GM18870 (cell line): Measurements from ENCODE around the gene TUSC7.

Experiments
- ATAC-seq: cut with Tn5 transposase; IDR thresholded peaks from one replicate; pipeline ENCODE4 v1.9.1; 2021; ENCODE audit warnings: moderate library complexity; ENCODE audit not compliant: unreplicated experiment

Gene TUSC7

DNA sequence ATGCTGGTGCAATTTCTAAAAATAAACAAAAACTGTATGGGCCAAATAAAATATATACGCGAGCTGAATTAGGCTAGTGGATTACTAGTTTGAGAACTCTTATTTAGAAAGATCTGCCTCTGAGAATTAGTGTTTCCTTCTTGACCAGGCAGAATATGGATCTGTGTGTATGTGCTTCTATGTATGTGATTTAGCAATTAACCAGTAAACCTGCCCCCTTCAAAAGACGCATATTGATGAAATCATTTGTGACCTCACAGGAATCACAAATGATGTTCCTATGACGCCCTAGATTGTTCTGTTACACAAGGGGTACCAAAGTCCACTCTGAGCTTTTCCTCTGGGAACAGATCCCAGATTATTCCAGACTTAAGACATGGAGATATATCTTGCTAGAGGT, at the start of gene TUSC7:
Gene TUSC7 (plus strand): TSS at position 301 of the 400 bp plus-strand sequence.
- ATAC-seq, result no peak

DNA sequence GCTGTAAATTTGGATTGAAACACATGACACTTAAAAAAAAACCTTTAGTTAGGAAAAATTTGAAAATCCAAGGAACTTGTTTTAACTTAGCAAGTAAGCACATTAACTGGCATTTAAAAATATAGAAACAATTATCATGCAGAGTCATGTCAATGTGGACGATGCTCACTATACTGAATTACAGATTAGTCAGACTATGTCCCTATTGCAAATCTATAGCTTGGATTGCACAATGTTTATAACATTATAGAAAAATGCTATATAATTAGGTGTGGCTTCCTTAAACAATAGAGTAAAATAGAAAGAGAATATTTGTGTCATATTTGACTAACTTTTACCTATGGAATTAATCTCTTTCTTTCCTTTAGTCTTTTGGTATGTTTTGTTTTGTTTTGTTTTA, 48.4 kb upstream of the TUSC7 start:
- ATAC-seq, result no peak

DNA sequence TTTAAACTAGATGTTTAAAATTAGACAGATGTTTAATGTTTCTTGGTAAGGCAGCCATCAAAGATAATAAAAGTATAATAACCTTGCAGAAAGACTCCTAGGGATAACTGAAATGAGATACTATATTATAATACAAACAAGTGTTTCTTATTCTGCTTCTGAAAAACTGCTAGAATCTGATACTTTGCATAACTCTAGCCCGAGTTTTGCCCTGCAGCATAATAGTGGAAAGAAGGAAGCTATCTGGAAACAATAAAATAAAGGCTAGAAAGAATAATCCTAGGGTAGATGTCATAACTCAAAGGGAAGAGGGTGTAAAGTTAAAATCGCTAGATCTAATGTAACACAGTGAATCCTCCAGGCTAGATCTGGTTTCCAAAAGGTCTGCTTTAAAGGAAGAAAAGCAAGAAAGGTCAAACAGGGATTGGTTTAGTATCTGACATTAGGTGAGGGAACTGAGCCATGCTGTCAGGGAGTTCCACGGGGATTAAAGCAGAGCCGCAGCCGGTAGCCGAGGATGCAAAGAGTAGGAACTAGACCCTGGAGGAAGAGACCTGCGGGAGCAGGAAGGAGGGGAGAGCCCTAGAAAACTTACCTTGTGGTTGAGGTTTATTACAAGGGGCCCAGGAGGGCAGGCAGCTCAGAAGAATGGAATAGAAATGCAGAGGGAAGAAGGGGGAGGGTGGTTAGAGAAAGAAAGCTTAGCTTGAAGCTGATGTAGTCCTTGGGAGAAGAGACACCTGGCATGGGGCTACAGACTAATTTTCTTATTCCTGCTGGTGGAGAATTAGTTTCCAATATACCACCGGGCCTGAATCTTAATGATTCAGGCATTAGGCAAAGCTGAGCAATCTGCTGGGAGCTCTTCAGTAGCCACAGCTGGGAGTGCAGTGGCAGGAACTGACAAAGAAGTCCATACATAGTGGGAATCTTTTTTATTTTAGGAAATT, 46.1 kb upstream of the TUSC7 start:
- ATAC-seq, result no peak

DNA sequence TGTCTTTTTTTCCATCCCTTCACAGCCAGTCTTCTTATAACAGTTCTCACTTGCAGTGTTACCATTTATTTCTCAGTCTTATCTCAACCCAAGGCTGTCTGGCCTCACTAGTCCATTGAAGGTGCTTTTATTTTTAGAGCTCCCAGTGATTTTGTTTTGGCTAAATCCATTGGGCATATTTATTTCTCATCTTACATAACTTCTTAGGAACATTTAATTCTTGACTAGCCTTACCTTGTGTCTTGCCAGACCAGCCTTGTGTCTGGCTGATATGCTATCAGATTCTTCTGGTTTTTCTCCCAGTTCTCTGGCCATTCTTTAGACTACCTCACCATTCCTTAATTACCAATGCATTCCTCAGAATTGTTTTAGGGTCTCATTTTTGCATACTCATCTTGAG, 42.3 kb upstream of the TUSC7 start:
- no peak for ATAC-seq

DNA sequence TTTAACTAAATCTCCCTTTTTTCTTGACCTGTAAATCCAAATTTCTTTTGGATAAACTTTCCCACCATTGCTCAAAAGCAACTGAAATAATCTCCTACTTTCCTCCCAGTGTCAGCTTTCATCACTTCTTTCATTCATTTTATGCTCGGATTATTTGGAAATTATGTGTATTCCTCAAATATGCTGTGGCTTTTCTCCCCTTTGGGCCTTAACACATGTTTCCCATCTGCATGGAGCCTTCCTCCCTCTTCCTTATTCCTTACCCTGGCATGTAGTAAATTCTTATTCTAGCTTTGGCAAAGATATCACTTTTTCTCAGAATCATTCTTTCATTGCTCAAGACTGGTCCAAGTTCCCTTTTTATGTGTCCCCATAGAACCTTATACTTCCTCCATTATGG, 41.8 kb upstream of the TUSC7 start:
- ATAC-seq, result no peak

DNA sequence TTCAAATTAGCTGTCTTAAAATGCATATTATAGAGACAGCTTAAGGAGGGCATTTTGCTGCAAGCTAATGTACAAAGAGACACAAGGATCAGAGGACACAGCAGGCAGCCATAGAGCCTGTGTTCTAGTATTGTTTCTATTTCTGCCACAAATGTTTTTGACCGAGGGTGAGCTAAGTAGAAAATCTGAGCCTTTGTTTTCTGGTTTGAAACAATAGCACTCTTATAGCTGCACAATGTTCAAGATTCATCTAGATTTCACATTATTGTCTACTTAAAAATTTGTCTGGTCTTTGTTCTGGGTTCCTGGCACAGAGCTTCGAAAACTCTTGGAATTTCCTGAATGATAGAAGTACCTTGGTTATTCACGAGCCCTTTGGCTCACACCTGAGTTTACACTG, 40.0 kb upstream of the TUSC7 start:
- no peak for ATAC-seq

DNA sequence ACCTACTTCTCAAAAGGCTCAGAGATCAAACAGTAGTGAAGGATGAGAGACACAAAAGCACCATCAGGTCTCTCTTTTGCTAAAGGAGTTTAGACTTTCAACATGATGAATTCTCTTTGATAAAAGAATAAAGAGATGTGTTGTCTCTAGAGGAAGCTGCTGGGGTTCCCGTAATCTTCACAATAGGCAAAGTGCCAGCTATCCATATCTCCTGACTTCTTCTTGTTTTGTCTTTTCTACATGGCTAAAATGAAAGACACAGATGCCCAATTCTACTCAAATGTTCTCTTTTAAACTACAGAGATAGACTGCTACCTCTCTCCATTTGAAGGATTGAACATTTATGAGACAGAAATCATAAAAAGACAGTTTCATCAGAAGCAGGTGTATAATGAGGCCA, 38.4 kb upstream of the TUSC7 start:
- ATAC-seq, result no peak

DNA sequence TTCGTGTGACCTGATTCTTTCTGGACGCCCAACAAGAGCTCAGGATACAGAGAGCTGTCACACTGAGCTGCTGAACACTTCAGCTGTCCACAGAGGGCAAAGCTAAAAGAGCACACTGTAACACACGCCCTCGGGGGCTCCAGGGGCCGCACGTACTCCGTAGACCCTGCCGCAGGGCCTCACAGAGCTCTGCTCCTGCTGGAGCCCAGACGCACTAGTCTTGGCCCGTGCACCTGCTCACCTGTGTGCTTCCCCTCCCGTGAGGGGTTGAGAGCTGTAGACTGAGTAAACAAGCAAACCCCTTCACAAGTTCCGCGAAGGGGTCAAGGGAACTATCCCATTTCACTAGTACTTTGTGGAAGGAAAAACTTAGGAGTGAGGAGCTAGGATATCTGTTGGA, 30.7 kb upstream of the TUSC7 start:
- no peak for ATAC-seq

DNA sequence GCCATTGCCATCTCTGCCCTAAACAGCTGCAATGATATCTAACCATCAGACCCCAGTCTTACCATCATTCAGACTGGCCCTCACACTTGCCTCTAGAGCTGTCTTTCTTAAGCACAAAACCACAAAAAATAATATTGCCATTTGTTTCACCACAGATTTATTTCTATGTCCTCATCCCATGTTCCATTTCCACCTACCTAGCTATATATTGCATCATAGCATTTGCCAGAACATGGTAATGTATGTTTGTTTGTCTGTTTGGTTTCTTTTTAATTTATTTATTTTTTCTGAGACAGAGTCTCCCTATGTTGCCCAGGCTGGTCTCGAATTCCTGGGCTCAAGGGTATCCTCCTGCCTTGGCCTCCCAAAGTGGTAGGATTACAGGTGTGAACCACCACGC, 18.5 kb upstream of the TUSC7 start:
- no peak for ATAC-seq

DNA sequence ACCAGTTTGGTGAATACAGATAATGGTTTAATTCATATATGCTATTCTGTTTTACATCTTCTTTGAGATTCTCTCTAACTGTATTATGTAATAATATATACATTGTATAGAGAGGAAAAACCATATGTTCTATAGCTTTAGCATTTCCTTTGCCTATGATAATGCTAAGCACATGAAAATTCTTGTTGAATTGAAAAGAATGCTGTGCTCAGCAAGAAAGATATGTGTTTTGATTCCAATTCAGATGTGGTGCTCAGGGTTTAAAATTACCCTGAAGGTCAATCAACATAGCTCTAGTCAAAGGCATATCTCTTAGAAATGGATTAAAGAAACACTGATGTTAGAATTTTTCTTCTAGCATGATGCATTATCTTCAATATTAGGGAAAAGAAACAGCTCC, 8.5 kb upstream of the TUSC7 start:
- no peak for ATAC-seq

DNA sequence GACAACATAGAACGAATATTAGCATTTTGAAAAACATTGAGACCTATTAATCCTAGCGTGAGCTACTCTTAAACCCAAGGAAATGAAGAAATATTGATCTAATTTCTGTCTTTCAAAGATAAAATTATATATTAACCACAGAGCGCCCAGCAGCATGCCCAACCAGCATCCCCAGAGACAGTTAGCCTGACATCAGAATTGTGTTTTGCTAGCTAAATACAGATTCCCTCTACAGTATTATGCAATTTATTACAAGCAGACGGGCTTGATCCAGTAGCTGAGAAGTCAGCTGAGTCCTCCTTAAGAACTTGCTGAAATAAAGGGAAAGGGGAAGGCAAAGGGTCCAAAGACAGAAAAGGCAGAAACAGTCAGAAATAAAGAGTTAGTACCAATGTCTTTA, 7.2 kb upstream of the TUSC7 start:
- ATAC-seq, result no peak

DNA sequence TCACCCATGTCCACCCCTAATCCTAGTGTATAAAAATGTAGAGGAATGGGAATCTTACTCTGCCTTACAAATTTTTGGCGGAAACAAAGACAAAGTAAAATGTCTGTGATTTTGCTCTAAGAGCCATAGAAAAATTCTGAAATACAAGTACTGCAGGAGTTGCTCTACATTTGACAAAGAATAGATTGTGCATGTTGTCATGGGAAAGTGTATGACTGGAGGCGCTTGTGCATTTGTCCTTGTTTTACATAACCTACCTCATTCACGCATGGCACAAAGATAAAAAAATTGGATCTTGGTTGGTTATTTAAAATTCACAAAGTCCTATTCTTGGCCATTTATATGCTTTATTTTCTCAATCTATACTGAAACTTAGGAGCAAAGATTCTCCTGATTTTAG, 2.0 kb upstream of the TUSC7 start:
- ATAC-seq, result no peak

DNA sequence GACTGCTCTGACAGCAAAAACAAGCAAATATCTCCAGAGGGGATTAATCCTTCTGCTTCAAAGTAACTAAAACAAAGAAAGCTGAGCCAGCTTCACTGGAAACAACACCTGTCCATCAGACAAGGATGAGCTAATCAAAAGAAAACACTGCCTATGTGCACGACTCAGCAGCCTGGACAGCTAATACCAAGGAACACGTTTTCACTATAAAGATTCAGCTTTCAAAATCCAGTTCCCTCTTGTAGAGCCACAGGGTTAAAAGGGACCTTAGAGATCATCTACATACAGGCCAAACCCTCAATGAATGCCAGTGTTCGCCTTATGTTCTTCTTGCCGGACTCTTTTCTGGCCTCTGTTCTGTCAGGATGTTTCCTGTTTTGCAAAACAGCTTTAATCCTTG, 6.9 kb downstream of the TUSC7 start:
- ATAC-seq, result no peak

DNA sequence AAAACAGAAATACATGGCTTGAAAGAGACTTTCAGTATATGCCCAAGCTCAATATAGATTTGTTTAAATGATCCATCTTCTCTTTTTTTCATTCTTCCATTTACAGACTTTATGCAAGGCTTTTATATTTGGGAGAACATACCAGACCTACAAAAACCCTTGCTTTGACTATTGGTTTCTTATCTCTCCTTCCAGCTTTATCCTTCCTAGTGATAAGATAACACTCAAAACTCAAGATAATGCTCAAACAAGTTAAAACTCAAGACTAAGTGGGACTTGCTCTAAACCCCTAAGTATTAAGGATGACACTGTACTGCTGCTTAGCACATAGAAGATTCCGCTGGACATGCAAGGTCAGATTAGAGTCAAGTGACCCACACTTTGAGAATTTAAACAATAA, 8.0 kb downstream of the TUSC7 start:
- ATAC-seq, result no peak

DNA sequence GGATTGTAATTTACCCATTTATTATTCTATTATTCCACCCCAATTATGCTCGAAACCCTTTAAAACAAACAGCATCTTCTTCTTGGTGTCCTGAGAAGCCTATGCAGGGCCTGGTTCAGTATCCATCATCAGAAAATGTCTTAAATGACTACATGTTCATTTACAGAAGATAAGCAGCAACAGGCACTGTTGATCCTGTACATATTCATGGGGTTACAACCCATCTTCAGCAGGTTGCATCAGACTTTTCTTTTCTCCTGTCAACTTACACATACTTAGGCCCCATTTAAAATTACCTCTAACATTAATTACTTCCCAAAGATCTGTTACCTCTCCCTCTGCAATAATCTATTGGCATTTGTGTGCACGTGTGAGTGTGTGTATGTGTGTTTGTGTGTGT, 18.9 kb downstream of the TUSC7 start:
- no peak for ATAC-seq

DNA sequence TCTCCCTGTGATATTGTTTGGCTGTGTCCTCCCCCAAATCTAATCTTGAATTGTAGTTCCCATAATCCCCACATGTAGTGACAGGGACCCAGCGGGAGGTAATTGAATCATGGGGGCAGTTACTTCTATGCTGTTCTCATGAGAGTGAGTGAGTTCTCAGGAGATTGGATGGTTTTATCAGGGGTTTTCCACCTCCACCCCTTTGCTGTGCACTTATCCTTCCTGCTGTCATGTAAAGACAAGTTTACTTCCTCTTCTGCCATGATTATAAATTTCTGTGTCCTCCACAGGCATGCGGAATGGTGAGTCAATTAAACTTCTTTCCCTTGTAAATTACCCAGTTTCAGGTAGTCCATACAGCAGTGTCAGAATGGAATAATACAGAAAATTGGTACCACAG, 24.7 kb downstream of the TUSC7 start:
- ATAC-seq, result no peak

DNA sequence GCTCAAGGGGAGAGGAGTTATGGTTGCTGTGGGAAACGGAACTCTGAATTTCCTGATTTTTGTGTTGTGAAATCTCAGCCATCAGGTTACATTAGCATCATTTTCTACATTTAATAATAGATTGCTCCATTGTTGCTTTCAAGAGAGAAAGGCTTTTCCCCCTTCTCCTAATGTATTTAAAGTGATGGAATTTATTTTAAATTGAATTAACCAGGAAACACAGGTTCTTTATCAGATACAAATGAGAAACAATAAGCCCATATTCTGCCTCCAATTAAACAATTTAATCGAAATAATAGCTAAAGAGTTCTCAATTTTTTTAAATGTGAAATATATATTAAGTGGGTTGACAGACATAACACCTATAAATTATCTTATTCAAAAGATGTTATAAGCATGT, 30.1 kb downstream of the TUSC7 start:
- no peak for ATAC-seq

DNA sequence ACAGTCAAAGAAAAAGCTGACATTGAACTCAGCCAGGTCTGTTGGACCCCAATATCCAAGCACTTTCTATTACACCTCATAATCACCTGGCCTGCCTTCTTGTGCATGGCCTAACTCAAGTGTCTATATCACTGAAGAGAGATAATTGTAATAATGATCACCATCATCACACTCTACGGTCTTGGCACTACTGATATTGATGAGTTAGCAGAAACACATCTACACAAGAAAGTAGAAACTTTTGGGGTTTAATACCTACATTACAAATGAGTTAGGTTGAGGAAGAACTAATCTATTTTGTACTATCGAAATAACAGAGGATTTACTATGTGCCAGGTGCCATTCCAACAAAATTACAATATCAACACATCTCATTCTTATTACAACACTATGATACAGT, 30.7 kb downstream of the TUSC7 start:
- ATAC-seq, result no peak

DNA sequence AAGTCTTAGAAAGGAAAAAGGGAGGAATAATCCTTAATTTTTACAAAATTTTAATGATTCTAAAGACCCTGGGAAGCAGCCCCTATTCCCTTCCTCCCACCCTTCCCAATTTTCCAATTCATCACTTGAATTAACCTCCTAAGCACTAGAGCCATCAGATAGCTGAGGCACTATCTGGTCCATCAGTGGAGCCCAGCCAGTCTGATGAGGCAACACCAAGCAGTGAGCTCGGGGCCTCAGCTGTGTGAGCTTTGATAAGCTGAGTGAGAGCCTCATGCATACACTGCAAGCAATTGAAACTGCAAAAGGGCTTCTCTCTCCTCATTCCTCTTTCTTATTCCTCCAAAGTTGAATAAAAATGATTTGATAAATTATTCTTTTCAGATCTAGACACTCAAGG, 31.9 kb downstream of the TUSC7 start:
- no peak for ATAC-seq

DNA sequence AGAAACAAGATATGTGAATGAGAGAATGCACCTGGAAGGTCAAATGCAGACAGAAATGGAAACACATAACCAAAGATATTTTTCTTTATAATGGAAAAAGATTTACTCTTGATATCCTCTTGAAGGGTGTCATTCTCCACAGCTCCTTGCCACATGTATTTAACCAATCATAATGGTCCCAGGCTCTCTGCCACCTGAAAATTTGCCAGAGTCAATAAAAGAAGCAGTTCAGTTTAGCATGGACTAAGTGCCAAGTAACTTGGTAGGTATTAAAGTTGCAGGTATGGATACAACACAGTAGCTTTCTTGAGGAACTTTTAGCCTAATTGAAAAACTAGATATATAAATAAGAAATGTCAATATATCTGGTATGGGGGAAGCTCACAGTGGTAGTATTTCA, 33.5 kb downstream of the TUSC7 start:
- no peak for ATAC-seq

DNA sequence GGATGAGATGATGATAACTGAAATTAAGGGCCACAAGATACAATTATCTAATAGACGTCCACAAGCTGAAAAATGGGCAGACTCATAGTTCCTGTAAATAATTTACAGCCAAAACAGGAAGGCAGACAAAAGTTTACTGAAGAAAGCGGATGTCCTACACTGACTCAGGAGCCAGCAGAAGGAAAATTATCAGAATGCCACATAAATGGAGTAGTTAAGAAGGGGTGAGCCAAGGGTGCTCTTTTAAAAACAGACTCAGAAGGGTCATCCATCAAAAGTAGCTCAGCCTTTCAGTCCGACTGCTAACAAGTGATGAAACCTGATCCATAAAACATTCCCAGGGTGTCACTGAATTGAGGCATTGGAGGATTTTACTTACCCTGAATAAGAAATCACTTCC, 39.8 kb downstream of the TUSC7 start:
- no peak for ATAC-seq

DNA sequence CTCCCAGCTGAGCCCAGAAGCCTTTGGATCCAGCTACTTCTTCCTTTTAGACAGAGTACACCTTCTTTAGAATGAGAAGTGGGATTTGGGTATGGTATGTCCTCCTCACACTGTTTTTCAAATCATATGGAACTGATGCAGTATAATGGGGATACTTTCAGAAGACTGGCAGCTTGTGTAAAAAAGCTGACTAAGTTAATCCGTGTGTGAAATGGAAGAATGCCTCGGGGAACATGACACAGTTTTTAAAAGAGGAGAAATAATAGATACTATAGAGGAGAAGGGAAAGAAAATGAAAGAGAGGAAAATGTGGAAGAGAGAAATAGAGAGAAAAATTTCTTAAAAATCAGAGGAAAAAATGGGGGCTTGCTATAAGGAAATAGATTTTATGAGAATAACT, 47.7 kb downstream of the TUSC7 start:
- no peak for ATAC-seq

DNA sequence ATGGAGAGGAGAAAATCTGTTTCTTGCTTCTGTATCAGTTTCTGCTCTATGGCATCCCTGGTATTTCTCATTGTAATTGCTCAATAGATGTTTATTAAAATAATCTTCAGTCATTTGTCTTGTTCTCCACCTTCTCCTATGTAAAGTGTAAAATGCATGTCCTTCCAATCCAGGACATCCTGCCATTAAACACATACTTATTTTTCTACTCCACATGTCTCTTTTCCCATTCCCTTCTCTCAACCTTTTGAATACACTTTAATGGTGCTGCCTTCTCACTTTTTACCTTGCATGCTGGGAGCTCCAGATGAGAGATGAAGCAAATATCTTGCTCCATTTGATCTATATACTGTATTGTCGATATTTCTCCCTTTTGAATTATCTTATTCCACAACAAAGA, 49.7 kb downstream of the TUSC7 start:
- ATAC-seq, result no peak
